HEK293 (cell line): ENCODE measurements around the gene MYL12A.

Experiments
- BCL11A ChIP-seq: fragments of 450-650 bp; formaldehyde crosslinking; IDR thresholded peaks from 2 replicates; pipeline ENCODE4 v1.5.1; 2016; ENCODE audit warnings: low read depth, missing biosample characterization, missing genetic modification characterization
- SP2 ChIP-seq: fragments of 450-650 bp; formaldehyde crosslinking; IDR thresholded peaks from 2 replicates; pipeline ENCODE4 v1.5.1; 2016; ENCODE audit warnings: missing biosample characterization, missing genetic modification characterization
- ZBTB7A ChIP-seq: fragments of 450-650 bp; formaldehyde crosslinking; IDR thresholded peaks from 2 replicates; pipeline ENCODE4 v1.5.1; 2016; ENCODE audit warnings: low read depth, missing biosample characterization, missing genetic modification characterization
- ZNF114 ChIP-seq: fragments of 450-650 bp; formaldehyde crosslinking; IDR thresholded peaks from 2 replicates; pipeline ENCODE4 v1.5.0; 2017; ENCODE audit warnings: missing biosample characterization, missing genetic modification characterization
- ZNF175 ChIP-seq: fragments of 450-650 bp; formaldehyde crosslinking; IDR thresholded peaks from 2 replicates; pipeline ENCODE4 v1.5.1; 2016; ENCODE audit warnings: missing biosample characterization, missing genetic modification characterization
- ZNF354C ChIP-seq: fragments of 450-650 bp; formaldehyde crosslinking; IDR thresholded peaks from 2 replicates; pipeline ENCODE4 v1.5.1; 2016; ENCODE audit warnings: missing biosample characterization, missing genetic modification characterization, low read depth, borderline replicate concordance
- ZNF768 ChIP-seq: fragments of 450-650 bp; formaldehyde crosslinking; IDR thresholded peaks from 2 replicates; pipeline ENCODE4 v1.5.1; 2018; ENCODE audit warnings: missing biosample characterization, mild to moderate bottlenecking, missing genetic modification characterization
- TF ChIP-seq, protein P1 (sequence below): fragments of 450-650 bp; formaldehyde crosslinking; IDR thresholded peaks from 2 replicates; pipeline ENCODE4 v1.5.1; 2016; ENCODE audit warnings: missing biosample characterization, missing genetic modification characterization

GRCh38 chr18:3235846-3236245 is 11.8 kb upstream of the MYL12A start:
- TF ChIP-seq BCL11A (tag by site-specific recombination) = no peak
- TF ChIP-seq, protein P1, sequence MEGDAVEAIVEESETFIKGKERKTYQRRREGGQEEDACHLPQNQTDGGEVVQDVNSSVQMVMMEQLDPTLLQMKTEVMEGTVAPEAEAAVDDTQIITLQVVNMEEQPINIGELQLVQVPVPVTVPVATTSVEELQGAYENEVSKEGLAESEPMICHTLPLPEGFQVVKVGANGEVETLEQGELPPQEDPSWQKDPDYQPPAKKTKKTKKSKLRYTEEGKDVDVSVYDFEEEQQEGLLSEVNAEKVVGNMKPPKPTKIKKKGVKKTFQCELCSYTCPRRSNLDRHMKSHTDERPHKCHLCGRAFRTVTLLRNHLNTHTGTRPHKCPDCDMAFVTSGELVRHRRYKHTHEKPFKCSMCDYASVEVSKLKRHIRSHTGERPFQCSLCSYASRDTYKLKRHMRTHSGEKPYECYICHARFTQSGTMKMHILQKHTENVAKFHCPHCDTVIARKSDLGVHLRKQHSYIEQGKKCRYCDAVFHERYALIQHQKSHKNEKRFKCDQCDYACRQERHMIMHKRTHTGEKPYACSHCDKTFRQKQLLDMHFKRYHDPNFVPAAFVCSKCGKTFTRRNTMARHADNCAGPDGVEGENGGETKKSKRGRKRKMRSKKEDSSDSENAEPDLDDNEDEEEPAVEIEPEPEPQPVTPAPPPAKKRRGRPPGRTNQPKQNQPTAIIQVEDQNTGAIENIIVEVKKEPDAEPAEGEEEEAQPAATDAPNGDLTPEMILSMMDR = no peak
- TF ChIP-seq ZBTB7A = no peak
- no peak for TF ChIP-seq ZNF354C (tag by site-specific recombination)
- TF ChIP-seq ZNF114 = no peak
- TF ChIP-seq ZNF175 (tag by site-specific recombination) = no peak
- TF ChIP-seq ZNF768 = no peak
- TF ChIP-seq SP2 (tag by site-specific recombination) = no peak
